A549 treated with AZD2906 at 1 μM for 4 hours (cell line): Measurements from ENCODE around the gene TCEAL5. TPM values are rescaled to one million over a fixed set of nuclear protein-coding genes. Genes with fewer than 3 reads are reported as not detected.

Experiments
- total RNA-seq: library from RNA; stranded (reverse); fragments of 200-300 nt; extraction: Qiagen RNA extraction; gene quantifications from 5 replicates; pipeline ENCODE4 v1.2.3, GENCODE V29; 2022

The TCEAL5 gene, protein sequence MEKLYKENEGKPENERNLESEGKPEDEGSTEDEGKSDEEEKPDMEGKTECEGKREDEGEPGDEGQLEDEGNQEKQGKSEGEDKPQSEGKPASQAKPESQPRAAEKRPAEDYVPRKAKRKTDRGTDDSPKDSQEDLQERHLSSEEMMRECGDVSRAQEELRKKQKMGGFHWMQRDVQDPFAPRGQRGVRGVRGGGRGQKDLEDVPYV
- not detected in 5 replicates for total RNA-seq

DNA sequence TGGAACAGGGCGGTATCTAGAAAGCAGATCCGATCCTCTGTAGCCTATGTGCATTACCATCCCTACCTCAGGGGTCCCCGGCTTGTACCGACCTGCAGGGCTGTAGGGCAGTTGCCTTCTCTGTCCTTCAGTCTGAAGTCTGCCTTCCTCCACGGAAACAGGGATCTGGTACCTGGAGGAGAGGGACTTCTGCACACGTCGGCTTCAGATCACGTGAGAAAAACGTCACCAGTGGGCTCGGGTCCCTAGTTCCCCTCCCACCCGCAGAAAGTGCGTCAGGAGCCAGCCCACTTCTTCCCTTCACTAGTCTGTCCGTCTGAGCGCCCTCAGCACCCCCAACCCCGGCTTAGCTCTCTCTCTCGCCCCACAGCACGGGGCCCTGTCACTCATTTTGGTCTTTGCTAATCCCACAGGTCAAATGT lies at the start of gene TCEAL5:
TSS of gene TCEAL5 (minus strand) at position 170 of the 422 bp plus-strand sequence. CDS start 2,187 bp downstream, outside the sequence.

DNA sequence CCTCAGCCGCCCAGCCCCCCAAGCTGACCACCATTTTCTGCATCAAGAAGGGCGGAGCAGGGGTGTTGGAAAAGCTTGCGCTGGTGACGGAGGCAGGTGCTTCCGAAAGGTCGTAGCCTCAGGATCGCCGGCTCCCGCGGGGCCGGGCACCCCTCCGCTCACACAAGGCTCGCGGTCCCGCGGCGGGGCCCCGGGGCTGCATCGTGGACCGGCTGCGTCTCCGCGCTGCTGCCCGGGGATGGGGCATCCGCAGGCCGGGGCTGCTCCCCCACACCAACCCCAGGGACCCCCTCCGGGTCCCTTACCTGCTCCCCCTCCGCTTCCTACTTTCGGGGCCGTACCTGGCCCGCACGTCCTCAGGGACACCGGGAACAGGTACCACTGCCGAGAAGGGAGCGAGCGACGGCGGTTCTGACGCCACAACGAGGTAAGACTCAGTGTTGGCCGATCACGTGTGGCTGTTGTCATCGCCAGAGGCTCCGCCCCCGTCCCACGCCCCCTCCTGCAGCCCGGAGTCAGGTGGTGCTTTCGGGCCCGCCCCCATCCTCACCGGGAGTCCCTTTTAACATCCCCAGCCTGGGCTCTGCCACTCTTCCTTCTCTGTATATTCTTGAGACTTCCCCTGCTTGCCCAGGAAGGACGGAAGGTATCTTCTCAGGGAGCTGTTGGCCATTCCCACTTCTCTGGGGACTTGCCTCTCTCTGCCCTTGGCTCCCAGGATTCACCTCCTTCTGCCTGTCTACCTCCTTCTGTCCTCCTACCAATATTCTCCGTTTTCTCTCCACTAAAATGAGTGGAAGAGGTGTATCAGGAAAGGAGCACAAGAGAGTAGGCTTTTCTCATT lies 34.2 kb upstream of the TCEAL5 start, which contains the start of gene BEX2:
TSS of gene BEX2 (minus strand) at position 436 of the 844 bp plus-strand sequence. CDS start 1,014 bp downstream, outside the sequence.

DNA sequence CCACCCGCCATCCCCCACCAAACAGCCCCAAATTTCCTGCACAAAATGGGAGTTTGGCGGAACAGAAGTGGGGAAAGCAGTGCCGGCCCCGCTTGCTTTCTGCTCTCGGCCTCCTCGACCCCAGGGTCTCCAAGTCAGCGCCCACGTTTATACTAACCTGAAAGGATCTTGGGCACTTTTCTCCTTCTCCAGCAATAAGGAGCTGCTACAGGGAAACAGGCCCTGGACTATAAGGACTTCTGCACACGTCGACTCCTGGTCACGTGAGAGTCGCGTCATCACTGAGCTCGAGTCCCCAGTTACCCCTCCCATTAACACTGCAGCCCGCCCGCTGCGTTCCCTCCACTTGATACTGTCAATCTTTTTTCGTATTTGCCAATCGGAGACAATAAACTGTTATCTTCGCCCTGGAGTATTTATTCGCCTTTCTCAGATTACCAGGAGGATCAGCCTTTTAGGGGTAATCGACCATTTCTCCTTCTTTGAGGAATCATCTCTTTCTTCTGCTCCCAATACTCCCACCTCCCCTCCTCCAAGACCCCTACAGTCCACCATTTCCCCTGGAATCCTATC lies 21.5 kb downstream of the TCEAL5 start, which contains the start of gene TCEAL8:
TSS of gene TCEAL8 (minus strand) at position 235 of the 573 bp plus-strand sequence. CDS start 1,176 bp downstream, outside the sequence.

Other genes with a start within 250 kb of the TCEAL5 start
- gene BEX1, start 212.6 kb downstream of the TCEAL5 start, total RNA-seq, result not detected in 5 replicates
- gene NXF3, start 183.6 kb downstream of the TCEAL5 start, total RNA-seq, result 0.03 to 0.06 TPM (median 0.03 TPM) in 3 of 5 replicates, not detected in the others
- gene BEX4, start 61.6 kb downstream of the TCEAL5 start, total RNA-seq, result 1.9 to 2.7 TPM (median 2.5 TPM) in 5 replicates
- gene TCEAL8, start 21.6 kb downstream of the TCEAL5 start, total RNA-seq, result 26.2 to 36.2 TPM (median 30.4 TPM) in 5 replicates
- gene BEX2, start 34.2 kb upstream of the TCEAL5 start, total RNA-seq, result 8.7 to 11.6 TPM (median 10.6 TPM) in 5 replicates
- not detected in 5 replicates for gene TCEAL7, start 53.5 kb upstream of the TCEAL5 start, total RNA-seq
- gene TCEAL9, start 79.8 kb upstream of the TCEAL5 start, total RNA-seq, result 88.1 to 146 TPM (median 97.0 TPM) in 5 replicates
- gene BEX3, start 99.8 kb upstream of the TCEAL5 start, total RNA-seq, result 239 to 261 TPM (median 251 TPM) in 5 replicates
- gene RAB40A, start 242.7 kb upstream of the TCEAL5 start, total RNA-seq, result 0.06 to 0.15 TPM (median 0.10 TPM) in 5 replicates